ENCODE data around the gene SRRM4.
"Not testable (repeated sequence)": the region's sequence is repeated elsewhere in the genome, so short reads cannot be mapped to it uniquely, and the experiment has no call there.

SRRM4 gene

GRCh38 chr12:119071638-119072231 is 90.4 kb downstream of the SRRM4 start:
- DNase-seq, result no peak

- DNase-seq, result no peak
Observed at GRCh38 chr12:119072440-119072839, 91.1 kb downstream of the SRRM4 start.

GRCh38 chr12:119075222-119075787 is 94.0 kb downstream of the SRRM4 start:
- DNase-seq, result no peak

GRCh38 chr12:119075918-119076317 is 94.6 kb downstream of the SRRM4 start:
- DNase-seq, result no peak

- DNase-seq, result no peak
Observed at GRCh38 chr12:119079530-119079929, 98.2 kb downstream of the SRRM4 start.

- DNase-seq, result no peak
Observed at GRCh38 chr12:119082016-119082415, 100.7 kb downstream of the SRRM4 start.

- no peak for DNase-seq
Observed at GRCh38 chr12:119082496-119082895, 101.2 kb downstream of the SRRM4 start.

GRCh38 chr12:119088685-119089379 is 107.5 kb downstream of the SRRM4 start:
- DNase-seq, result no peak

- DNase-seq, result no peak
Observed at GRCh38 chr12:119089380-119090013, 108.2 kb downstream of the SRRM4 start.

- no peak for DNase-seq
Observed at GRCh38 chr12:119090276-119090675, 108.9 kb downstream of the SRRM4 start.

- no peak for DNase-seq
Observed at GRCh38 chr12:119090865-119091264, 109.5 kb downstream of the SRRM4 start.

- no peak for DNase-seq
Observed at GRCh38 chr12:119096429-119097202, 115.3 kb downstream of the SRRM4 start.

- DNase-seq, result no peak
Observed at GRCh38 chr12:119100933-119101332, 119.6 kb downstream of the SRRM4 start.

GRCh38 chr12:119102274-119102673 is 120.9 kb downstream of the SRRM4 start:
- no peak for DNase-seq

GRCh38 chr12:119102714-119103113 is 121.4 kb downstream of the SRRM4 start:
- DNase-seq, result no peak

- not testable (repeated sequence) for DNase-seq
Observed at GRCh38 chr12:119104969-119105368, 123.6 kb downstream of the SRRM4 start.

GRCh38 chr12:119113496-119113986 is 132.2 kb downstream of the SRRM4 start:
- no peak for DNase-seq

GRCh38 chr12:119114294-119114693 is 133.0 kb downstream of the SRRM4 start:
- DNase-seq, result no peak

GRCh38 chr12:119115296-119115905 is 134.1 kb downstream of the SRRM4 start:
- DNase-seq, result no peak

- no peak for DNase-seq
Observed at GRCh38 chr12:119117936-119118335, 136.6 kb downstream of the SRRM4 start.

GRCh38 chr12:119118625-119119024 is 137.3 kb downstream of the SRRM4 start:
- DNase-seq, result no peak

GRCh38 chr12:119122047-119122446 is 140.7 kb downstream of the SRRM4 start:
- DNase-seq, result no peak

- no peak for DNase-seq
Observed at GRCh38 chr12:119122751-119123150, 141.4 kb downstream of the SRRM4 start.
